NCI-H510A (cell line): ENCODE results near the gene RFLNA.

Source experiments
- DNase-seq: peaks from one replicate; lab custom pipeline; 2025; lab: John Stamatoyannopoulos, UW

Gene RFLNA

DNA sequence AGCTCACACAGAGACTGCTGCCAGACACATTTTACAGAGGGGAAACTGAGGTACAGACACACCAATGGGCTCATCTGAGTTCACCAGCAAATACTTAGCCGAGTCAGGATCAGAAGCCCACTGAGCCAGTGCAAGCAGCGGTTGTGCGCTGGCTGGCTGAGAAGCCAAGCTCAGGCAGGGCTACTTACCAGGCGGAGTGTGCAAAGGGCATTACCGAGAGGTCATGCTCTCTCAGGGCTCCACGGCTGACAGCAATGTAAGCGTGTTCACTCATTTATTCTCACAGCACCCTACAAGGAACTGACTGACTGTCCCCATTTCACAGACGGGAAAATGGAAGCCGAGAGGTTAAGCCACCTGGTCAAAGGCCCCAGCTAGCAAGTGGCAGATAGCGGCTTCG is 63.7 kb downstream of the RFLNA start:
- no peak for DNase-seq

DNA sequence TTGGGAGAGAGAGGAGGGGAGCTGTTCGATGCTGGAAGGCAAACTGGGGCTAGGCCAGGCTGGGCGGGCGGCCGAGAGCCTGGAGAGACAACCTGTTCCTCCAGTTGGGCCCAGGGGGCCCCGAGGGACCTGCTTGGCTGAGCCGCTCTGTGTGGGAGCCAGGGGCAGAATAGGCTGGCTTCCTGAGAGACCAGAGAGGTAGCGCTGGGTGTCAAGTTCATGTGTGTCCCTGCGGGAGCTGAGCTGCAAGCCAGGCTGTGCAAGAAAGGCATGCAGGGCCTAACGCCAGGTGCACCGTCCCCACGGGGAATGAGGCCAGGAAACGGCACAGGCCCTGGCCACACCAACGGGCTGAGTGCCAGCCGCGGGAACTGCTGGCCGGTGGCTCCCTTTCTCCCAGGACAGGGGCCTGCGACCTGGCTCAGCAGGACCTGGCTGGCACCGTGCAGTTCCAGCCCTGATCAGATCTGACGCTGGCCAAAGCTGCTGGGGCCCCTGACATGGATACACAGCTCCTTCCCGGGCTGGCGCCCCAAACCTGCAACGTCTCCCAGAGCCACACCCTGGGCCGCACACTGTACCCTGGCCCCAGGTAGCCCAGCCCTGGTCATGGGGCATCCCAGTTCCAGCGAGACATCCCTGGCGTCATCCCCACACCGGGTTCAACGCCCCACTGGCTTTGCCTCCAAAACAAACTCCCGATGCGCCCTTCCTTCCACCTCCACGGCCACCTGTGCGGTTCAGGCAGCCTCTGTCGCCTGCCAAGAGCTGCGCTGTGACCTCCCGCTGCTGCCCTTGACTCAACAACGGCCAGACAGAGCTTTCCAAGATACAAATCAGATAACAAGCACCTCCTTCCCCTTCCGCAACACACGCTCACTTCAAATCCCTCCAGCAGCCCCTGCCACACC is 65.0 kb downstream of the RFLNA start:
- DNase-seq: no peak

DNA sequence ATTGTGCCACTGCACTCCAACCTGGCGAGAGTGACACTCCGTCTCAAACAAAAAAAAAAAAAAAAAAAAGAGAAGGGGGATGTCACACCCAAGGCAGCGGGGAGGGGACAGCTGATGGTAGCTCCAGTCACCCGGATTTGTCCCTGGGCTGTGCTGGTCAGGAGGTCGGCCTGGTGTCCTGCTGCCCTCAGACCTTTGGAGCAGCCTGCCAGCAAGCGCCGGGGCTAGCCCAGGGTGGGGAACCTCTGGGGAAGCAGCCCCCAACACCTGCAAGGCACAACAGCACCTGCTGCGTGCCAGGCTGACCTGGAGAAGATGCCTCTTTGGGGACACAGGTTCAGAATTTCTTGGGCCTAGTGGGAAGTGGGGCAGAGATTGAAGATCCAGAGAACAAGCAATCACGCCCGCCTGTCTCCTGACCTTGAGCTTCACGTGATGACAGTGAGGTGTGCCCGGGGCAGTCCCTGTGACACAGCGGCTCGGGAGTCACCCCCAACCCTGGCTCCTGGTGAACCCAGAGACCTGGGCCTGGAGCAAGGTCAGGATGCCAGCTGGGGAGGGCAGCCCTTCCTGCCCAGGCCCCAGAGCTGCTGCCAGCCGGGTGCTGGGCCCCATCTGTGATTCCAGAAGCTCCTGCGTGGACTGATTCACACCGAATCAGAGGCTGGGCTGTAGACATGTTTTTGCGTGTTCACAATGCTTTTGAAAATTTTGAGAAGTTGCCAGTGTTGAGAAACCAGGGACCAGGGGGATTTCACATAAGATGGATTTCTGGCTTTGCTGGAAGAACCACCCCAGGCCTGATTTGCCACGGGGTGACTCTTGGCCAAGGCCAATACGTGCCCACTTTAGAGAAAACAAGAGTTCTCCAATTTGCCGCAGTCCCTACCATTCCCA is 66.4 kb downstream of the RFLNA start:
- DNase-seq: no peak

DNA sequence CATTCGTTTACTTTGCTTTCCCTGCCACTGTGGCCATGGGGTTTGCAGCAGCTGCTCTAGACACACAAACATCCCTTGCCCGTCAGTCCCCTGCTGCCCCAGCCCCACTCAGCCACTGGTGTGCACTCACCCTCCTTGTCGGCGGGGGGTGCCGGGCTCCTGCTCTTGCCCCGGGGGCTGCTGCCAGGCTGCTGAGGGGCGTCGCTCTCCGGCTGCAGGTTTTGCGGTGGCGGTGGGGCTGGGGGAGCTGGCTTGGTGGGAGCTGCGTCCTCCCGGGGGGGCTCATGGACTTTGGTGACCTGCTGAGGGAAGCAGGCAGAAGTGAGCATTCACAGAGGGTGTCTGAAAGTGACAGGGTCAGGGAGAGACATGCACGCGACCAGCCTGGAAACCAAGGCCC is 67.1 kb downstream of the RFLNA start:
- DNase-seq: no peak

DNA sequence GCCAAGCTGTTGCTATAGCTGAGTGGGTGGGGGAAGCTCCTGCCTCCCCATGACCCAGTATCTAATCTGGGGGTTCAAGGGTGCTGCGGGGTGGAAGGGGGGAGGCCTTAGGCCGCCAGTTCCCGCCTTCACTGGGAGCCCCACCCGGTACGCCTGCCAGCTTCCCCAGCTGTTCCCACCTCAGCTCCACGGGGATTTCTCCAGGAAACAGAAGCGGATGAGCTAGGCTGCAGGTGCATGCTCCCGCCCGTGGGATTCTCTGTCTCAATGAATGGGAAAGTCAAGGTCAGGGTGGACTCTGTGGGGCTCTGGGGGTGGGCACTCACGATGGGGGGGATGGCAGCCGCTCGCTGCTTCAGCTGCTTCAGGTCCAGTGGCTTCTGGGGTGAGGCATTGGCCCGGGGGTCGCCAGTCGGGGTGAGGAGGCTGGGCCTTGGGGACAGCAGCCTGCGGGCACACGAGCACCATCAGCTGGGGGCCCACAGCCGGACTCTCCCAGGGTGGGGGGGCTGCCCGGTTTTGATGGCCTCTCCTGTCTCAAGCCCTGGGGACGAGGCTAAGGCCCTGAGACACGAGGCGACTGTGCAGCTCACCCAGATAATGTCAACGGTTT is 68.6 kb downstream of the RFLNA start:
- DNase-seq: no peak

GRCh38 chr12:124364543-124364942 is 69.7 kb downstream of the RFLNA start:
- no peak for DNase-seq
